ENCODE measurements around the gene ICAM1.

GRCh38 chr19:10289836-10290356 is 19.0 kb downstream of the ICAM1 start, which contains the start of gene ICAM5:
- TF ChIP-seq CTCF (IDR thresholded peaks at IDR 0.05) (no peak), POLR2AphosphoS5 (IDR thresholded peaks at IDR 0.05; ENCODE audit: insufficient read depth in 1 of 2, low read depth in 1 of 2) (no peak)

Measured in vagina (tissue), 2 donors.